DOHH2 (cell line): Measurements from ENCODE around the gene NKD1.

Experiments used
- H3F3A ChIP-seq: fragments of 200-600 bp; sonication (generic), shearing (Covaris generic); 2 replicates; pipeline ENCODE4 v1.6.0; 2016; ENCODE audit warnings: antibody characterized with exemption, mild to moderate bottlenecking; ENCODE audit not compliant: control insufficient read depth, insufficient read depth
- H3K27ac ChIP-seq: fragments of 200-600 bp; sonication (generic); 2 replicates; pipeline ENCODE4 v1.5.1; 2014; ENCODE audit warnings: low read depth, mild to moderate bottlenecking, low read length, moderate library complexity
- H3K27me3 ChIP-seq: fragments of 200-600 bp; sonication (generic); 2 replicates; pipeline ENCODE4 v1.6.1; 2014; ENCODE audit warnings: mild to moderate bottlenecking, low read length, mixed read lengths; ENCODE audit not compliant: control insufficient read depth
- H3K36me3 ChIP-seq: fragments of 200-600 bp; sonication (generic); 2 replicates; pipeline ENCODE4 v1.6.1; 2014; ENCODE audit warnings: mild to moderate bottlenecking, low read length, moderate library complexity, mixed read lengths; ENCODE audit not compliant: control insufficient read depth
- H3K4me1 ChIP-seq: fragments of 200-600 bp; sonication (generic); 2 replicates; pipeline ENCODE4 v1.6.1; 2014; ENCODE audit warnings: mild to moderate bottlenecking, low read length, mixed read lengths; ENCODE audit not compliant: control insufficient read depth
- H3K4me2 ChIP-seq: fragments of 200-600 bp; sonication (generic); 2 replicates; pipeline ENCODE4 v1.6.0; 2014; ENCODE audit warnings: mild to moderate bottlenecking, low read length, moderate library complexity
- H3K4me3 ChIP-seq: fragments of 200-600 bp; sonication (generic); 2 replicates; pipeline ENCODE4 v1.5.1; 2014; ENCODE audit warnings: mild to moderate bottlenecking, low read length, mixed read lengths
- H3K79me2 ChIP-seq: fragments of 200-600 bp; sonication (generic); 2 replicates; pipeline ENCODE4 v1.6.1; 2014; ENCODE audit warnings: mild to moderate bottlenecking, low read length, mixed read lengths; ENCODE audit not compliant: control insufficient read depth
- H3K9me2 ChIP-seq: fragments of 200-600 bp; sonication (generic); replicated peaks from 2 replicates; pipeline ENCODE4 v1.6.1; 2014; ENCODE audit warnings: mild to moderate bottlenecking, low read length, mixed read lengths; ENCODE audit not compliant: control insufficient read depth
- H3K9me3 ChIP-seq: fragments of 200-600 bp; sonication (generic); 2 replicates; pipeline ENCODE4 v1.6.1; 2014; ENCODE audit warnings: antibody characterized with exemption, low read length, mixed read lengths; ENCODE audit not compliant: control insufficient read depth, insufficient read depth
- H4K20me1 ChIP-seq: fragments of 200-600 bp; sonication (generic); 2 replicates; pipeline ENCODE4 v1.6.0; 2014; ENCODE audit warnings: low read depth, mild to moderate bottlenecking, antibody characterized with exemption, low read length, moderate library complexity; ENCODE audit not compliant: control insufficient read depth, insufficient read depth
- EZH2phosphoT487 ChIP-seq: fragments of 200-600 bp; sonication (generic); IDR thresholded peaks from 2 replicates; pipeline ENCODE4 v1.6.1; 2017; ENCODE audit warnings: borderline replicate concordance, mild to moderate bottlenecking, antibody characterized with exemption, low read length, moderate library complexity, mixed read lengths
- TF ChIP-seq, protein P1 (sequence below): fragments of 200-600 bp; sonication (generic); IDR thresholded peaks from one replicate; pipeline ENCODE4 v1.5.1; 2014; ENCODE audit warnings: antibody characterized with exemption, mild to moderate bottlenecking, low read depth, low read length; ENCODE audit not compliant: poor library complexity, severe bottlenecking

Gene NKD1

DNA sequence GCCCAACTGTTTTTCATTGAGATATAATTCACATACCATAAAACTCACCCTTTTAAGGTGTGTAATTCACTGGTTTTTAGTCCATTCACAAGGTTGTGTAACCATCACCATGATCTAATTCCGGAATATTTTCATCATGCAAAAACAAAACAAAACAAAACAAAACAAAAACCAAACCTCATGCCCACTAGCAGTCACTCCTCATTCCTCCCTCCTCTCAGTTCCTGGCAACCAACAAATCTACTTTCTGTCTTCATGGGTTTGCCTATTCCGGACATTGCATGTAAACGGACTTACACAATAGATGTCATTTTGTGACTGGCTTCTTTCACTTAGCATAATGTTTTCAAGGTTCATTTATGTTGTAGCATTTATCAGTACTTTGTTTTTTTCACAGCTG is 140.7 kb downstream of the NKD1 start:
- Histone ChIP-seq H4K20me1 (no peaks in the 10 kb centered on the region), H3K9me3 (no peaks in the 10 kb centered on the region), H3K36me3 (no peaks in the 10 kb centered on the region), H3F3A (no peaks in the 10 kb centered on the region), H3K4me1 (peaks cover 5% of the 10 kb centered on the region), H3K4me3 (no peak overlapping the region), H3K9me2 (no peaks in the 10 kb centered on the region), H3K27ac (no peak overlapping the region), H3K4me2 (no peak overlapping the region), H3K27me3 (peaks cover 15% of the 10 kb centered on the region), H3K79me2 (no peaks in the 10 kb centered on the region)
- TF ChIP-seq, protein P1, sequence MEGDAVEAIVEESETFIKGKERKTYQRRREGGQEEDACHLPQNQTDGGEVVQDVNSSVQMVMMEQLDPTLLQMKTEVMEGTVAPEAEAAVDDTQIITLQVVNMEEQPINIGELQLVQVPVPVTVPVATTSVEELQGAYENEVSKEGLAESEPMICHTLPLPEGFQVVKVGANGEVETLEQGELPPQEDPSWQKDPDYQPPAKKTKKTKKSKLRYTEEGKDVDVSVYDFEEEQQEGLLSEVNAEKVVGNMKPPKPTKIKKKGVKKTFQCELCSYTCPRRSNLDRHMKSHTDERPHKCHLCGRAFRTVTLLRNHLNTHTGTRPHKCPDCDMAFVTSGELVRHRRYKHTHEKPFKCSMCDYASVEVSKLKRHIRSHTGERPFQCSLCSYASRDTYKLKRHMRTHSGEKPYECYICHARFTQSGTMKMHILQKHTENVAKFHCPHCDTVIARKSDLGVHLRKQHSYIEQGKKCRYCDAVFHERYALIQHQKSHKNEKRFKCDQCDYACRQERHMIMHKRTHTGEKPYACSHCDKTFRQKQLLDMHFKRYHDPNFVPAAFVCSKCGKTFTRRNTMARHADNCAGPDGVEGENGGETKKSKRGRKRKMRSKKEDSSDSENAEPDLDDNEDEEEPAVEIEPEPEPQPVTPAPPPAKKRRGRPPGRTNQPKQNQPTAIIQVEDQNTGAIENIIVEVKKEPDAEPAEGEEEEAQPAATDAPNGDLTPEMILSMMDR: no peak
- TF ChIP-seq EZH2phosphoT487: no peak

GRCh38 chr16:50690177-50690576 is 142.0 kb downstream of the NKD1 start:
- Histone ChIP-seq H3F3A (no peaks in the 10 kb centered on the region), H3K4me1 (no peaks in the 10 kb centered on the region), H3K4me2 (no peak overlapping the region), H3K9me2 (no peaks in the 10 kb centered on the region), H3K27ac (no peak overlapping the region), H3K9me3 (no peaks in the 10 kb centered on the region), H3K4me3 (no peak overlapping the region), H3K36me3 (no peaks in the 10 kb centered on the region), H3K27me3 (peaks cover 20% of the 10 kb centered on the region), H4K20me1 (no peaks in the 10 kb centered on the region), H3K79me2 (no peaks in the 10 kb centered on the region)
- TF ChIP-seq EZH2phosphoT487: no peak
- TF ChIP-seq, protein P1: no peak

DNA sequence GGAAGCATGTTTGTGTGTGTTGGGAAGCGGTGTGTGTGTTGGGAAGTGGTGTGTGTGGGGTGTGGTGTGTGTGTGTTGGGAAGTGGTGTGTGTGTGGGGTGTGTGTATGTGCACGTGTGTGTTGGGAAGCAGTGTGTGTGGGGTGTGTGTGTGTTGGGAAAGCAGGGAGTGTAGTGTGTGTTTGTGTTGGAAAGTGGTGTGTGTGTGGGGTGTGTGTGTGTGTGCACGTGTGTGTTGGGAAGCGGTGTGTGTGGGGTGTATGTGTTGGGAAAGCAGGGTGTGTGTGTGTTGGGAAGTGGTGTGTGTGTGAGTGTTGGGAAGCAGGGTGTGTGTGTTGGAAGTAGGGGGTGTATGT is 144.4 kb downstream of the NKD1 start:
- no peak overlapping the region for H3K27ac ChIP-seq
- no peak overlapping the region for H3K4me2 ChIP-seq
- no peak for TF ChIP-seq EZH2phosphoT487
- TF ChIP-seq, protein P1: no peak

More for the DNA sequence above, 144.4 kb downstream of the NKD1 start:
- no peaks in the 10 kb centered on the region for H3K9me2 ChIP-seq
- no peaks in the 10 kb centered on the region for H3K9me3 ChIP-seq
- H3K79me2 ChIP-seq: no peaks in the 10 kb centered on the region
- H3F3A ChIP-seq: no peaks in the 10 kb centered on the region
- peaks cover 20% of the 10 kb centered on the region for H3K27me3 ChIP-seq
- H4K20me1 ChIP-seq: no peaks in the 10 kb centered on the region
- H3K4me1 ChIP-seq: no peaks in the 10 kb centered on the region
- no peaks in the 10 kb centered on the region for H3K36me3 ChIP-seq
- H3K4me3 ChIP-seq: no peak overlapping the region
